Thyroid gland (tissue), 4 donors: ENCODE measurements around the gene NPC2.

ENCODE experiments used
- CTCF ChIP-seq, 6 experiments: fragments of 200-600 bp in 3 of 6; fragments of 450-650 bp in 3 of 6; sonication (generic) in 3 of 6; IDR thresholded peaks; one replicate each; pipeline ENCODE4 v1.5.1; 2016 to 2019; ENCODE audit warnings: antibody characterized with exemption in 6 of 6, mild to moderate bottlenecking in 2 of 6, inconsistent platforms in 1 of 6, moderate library complexity in 1 of 6
- POLR2A ChIP-seq, 2 donors: fragments of 450-650 bp; IDR thresholded peaks; one replicate each; pipeline ENCODE4 v1.6.1; 2017; ENCODE audit warnings: antibody characterized with exemption in 2 of 2, mild to moderate bottlenecking in 2 of 2, moderate library complexity in 1 of 2

GRCh38 chr14:74508292-74508731 lies 15.2 kb upstream of the NPC2 start:
- no peak for TF ChIP-seq CTCF (IDR thresholded peaks at IDR 0.05)
- no peak for TF ChIP-seq POLR2A (IDR thresholded peaks at IDR 0.05)
